Measurements from ENCODE around the gene THEMIS. TPM values are rescaled to one million over a fixed set of nuclear protein-coding genes. Genes with fewer than 3 reads are reported as not detected.

THEMIS gene
- total RNA-seq, 1 donor from 2014 or later = not detected

DNA sequence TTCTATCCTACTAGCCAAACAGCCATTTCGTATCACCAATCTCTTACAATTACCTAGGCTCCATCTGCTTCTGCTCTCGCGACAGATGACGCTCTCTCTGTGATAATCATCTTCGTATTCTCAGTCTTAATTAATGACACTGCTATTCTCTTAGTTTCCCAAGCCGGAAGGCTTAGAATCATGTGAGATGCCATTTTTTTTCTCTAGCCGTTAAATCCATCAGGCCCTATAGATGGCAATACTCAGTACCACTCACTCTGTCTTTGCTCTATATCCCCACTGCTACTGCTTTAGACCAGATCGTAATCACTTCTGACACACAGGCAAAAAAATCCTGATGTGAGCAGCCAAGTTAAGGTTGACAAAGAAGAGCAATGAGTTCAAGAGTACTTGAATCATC lies 2.1 kb upstream of the THEMIS start:
- no peaks in the 10 kb centered on the region for H3K27me3 Mint-ChIP-seq (ENCODE audit: low read depth)
- H3K27ac Mint-ChIP-seq (ENCODE audit: unreplicated experiment) = no peak overlapping the region
- TF ChIP-seq CTCF (IDR thresholded peaks at IDR 0.05) = no peak
- DNase-seq (ENCODE audit: low spot score) = no peak
- peaks cover 14% of the 10 kb centered on the region for H3K9me3 Mint-ChIP-seq (ENCODE audit: low read depth)
- no peak overlapping the region for H3K4me3 Mint-ChIP-seq (ENCODE audit: unreplicated experiment)
- no peaks in the 10 kb centered on the region for H3K4me1 Mint-ChIP-seq (ENCODE audit: low read depth)
- H3K36me3 Mint-ChIP-seq (ENCODE audit: low read depth) = peaks cover 1% of the 10 kb centered on the region

GRCh38 chr6:127897484-127897883 lies 3.4 kb downstream of the THEMIS start:
- TF ChIP-seq CTCF (IDR thresholded peaks at IDR 0.05) = no peak
- peaks cover 3% of the 10 kb centered on the region for H3K9me3 Mint-ChIP-seq (ENCODE audit: low read depth)
- no peak overlapping the region for H3K27ac Mint-ChIP-seq (ENCODE audit: unreplicated experiment)
- H3K36me3 Mint-ChIP-seq (ENCODE audit: low read depth) = no peaks in the 10 kb centered on the region
- no peaks in the 10 kb centered on the region for H3K27me3 Mint-ChIP-seq (ENCODE audit: low read depth)
- no peak overlapping the region for H3K4me3 Mint-ChIP-seq (ENCODE audit: unreplicated experiment)
- no peaks in the 10 kb centered on the region for H3K4me1 Mint-ChIP-seq (ENCODE audit: low read depth)
- DNase-seq (ENCODE audit: low spot score) = no peak

- no peaks in the 10 kb centered on the region for H3K4me1 Mint-ChIP-seq (ENCODE audit: low read depth)
- no peak overlapping the region for H3K27ac Mint-ChIP-seq (ENCODE audit: unreplicated experiment)
- H3K4me3 Mint-ChIP-seq (ENCODE audit: unreplicated experiment) = no peak overlapping the region
- no peaks in the 10 kb centered on the region for H3K27me3 Mint-ChIP-seq (ENCODE audit: low read depth)
- TF ChIP-seq CTCF (IDR thresholded peaks at IDR 0.05) = no peak
- DNase-seq (ENCODE audit: low spot score) = no peak
- H3K36me3 Mint-ChIP-seq (ENCODE audit: low read depth) = no peaks in the 10 kb centered on the region
- peaks cover 3% of the 10 kb centered on the region for H3K9me3 Mint-ChIP-seq (ENCODE audit: low read depth)
These were observed 6.8 kb downstream of the THEMIS start for GRCh38 chr6:127894051-127894450.

GRCh38 chr6:127893541-127893940 lies 7.3 kb downstream of the THEMIS start:
- TF ChIP-seq CTCF (IDR thresholded peaks at IDR 0.05) = no peak
- DNase-seq (ENCODE audit: low spot score) = no peak
- Mint-ChIP-seq H3K4me3 (ENCODE audit: unreplicated experiment) (no peak overlapping the region), H3K9me3 (ENCODE audit: low read depth) (peaks cover under 1% of the 10 kb centered on the region), H3K27me3 (ENCODE audit: low read depth) (no peaks in the 10 kb centered on the region), H3K36me3 (ENCODE audit: low read depth) (no peaks in the 10 kb centered on the region), H3K27ac (ENCODE audit: unreplicated experiment) (no peak overlapping the region), H3K4me1 (ENCODE audit: low read depth) (no peaks in the 10 kb centered on the region)

DNA sequence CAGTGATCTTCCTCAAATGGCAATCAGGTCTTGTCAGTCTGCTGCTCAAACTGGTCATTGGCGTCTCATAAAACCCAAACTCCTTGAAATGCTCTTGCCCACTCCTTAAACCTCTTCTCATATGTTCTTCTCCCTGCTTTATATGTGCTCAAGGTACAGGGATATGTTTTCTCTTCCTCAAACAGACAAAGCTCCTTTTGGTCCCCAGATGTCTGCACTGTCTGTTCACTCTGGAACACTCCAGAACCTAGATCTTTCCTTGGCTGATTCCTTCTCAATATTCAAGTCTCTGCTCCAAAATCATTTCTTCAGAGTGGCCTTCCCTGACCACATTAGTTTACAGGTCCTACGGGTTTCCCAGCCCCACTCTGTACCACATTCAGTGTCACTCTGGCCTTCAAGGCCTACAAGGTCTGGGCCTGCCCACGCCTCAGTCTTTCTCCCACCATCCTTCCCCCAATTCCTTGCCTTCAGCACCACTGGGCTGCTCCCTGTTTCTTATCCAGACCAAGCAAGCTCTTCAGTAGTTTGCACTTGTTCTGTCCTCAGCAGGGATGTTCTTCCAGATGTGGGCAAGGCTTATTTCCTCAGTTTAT lies 9.0 kb downstream of the THEMIS start:
- no peak for DNase-seq (ENCODE audit: low spot score)
- H3K36me3 Mint-ChIP-seq (ENCODE audit: low read depth) = no peaks in the 10 kb centered on the region
- H3K4me3 Mint-ChIP-seq (ENCODE audit: unreplicated experiment) = no peak overlapping the region
- no peak overlapping the region for H3K27ac Mint-ChIP-seq (ENCODE audit: unreplicated experiment)
- no peaks in the 10 kb centered on the region for H3K9me3 Mint-ChIP-seq (ENCODE audit: low read depth)
- no peaks in the 10 kb centered on the region for H3K4me1 Mint-ChIP-seq (ENCODE audit: low read depth)
- no peaks in the 10 kb centered on the region for H3K27me3 Mint-ChIP-seq (ENCODE audit: low read depth)
- no peak for TF ChIP-seq CTCF (IDR thresholded peaks at IDR 0.05)

All from chondrocyte (in vitro differentiated cells).